ENCODE measurements around the gene GLS.

Gene GLS

GRCh38 chr2:191013932-191014652 is 133.5 kb downstream of the GLS start, which contains the start of gene STAT1:
TSS of gene STAT1 (minus strand) at chr2:191014171. CDS start at chr2:191010003, 4,168 bp downstream.
- peak; percentile 95 to 96 for DNase-seq (ENCODE audit: low read depth in 2 of 2)

- no peak for DNase-seq (ENCODE audit: low read depth in 2 of 2)
Observed at GRCh38 chr2:191014653-191015020, 134.0 kb downstream of the GLS start.
